C4-2B (cell line): ENCODE data around the gene PPARG.

Source experiments
- CTCF ChIP-seq: fragments of 450-650 bp; conservative IDR thresholded peaks from 2 replicates; pipeline ENCODE4 v1.5.1; 2017; ENCODE audit warnings: mild to moderate bottlenecking
- ZFX ChIP-seq: fragments of 450-650 bp; IDR thresholded peaks from 2 replicates; pipeline ENCODE4 v1.6.1; 2017

- TF ChIP-seq CTCF: no peak
- TF ChIP-seq ZFX: no peak
Observed at GRCh38 chr3:12273045-12273695, 15.7 kb upstream of the PPARG start.
